SU-DHL-6 (cell line): ENCODE data around the gene SRPRB.

Experiments
- H2AFZ ChIP-seq: fragments of 200-600 bp; sonication (generic); 2 replicates; pipeline ENCODE4 v1.6.1; 2014; ENCODE audit warnings: low read depth, mild to moderate bottlenecking, moderate library complexity, mixed read lengths, antibody characterized with exemption, low read length; ENCODE audit not compliant: severe bottlenecking
- H3F3A ChIP-seq: fragments of 200-600 bp; shearing (Covaris generic); 2 replicates; pipeline ENCODE4 v1.6.0; 2016; ENCODE audit warnings: antibody characterized with exemption, mild to moderate bottlenecking; ENCODE audit not compliant: insufficient read depth
- H3K27ac ChIP-seq: fragments of 200-600 bp; sonication (generic); 2 replicates; pipeline ENCODE4 v1.5.1; 2016; ENCODE audit warnings: low read depth, mild to moderate bottlenecking, low read length, moderate library complexity, mixed read lengths
- H3K27me3 ChIP-seq: fragments of 200-600 bp; sonication (generic), shearing (Covaris generic); 2 replicates; pipeline ENCODE4 v1.6.0; 2014; ENCODE audit warnings: mild to moderate bottlenecking, low read length
- H3K36me3 ChIP-seq: fragments of 200-600 bp; sonication (generic); 2 replicates; pipeline ENCODE4 v1.6.1; 2014; ENCODE audit warnings: mild to moderate bottlenecking, low read length, mixed read lengths
- H3K4me2 ChIP-seq: fragments of 300-600, 200-600 bp; shearing (Covaris generic), sonication (generic); 2 replicates; pipeline ENCODE4 v1.6.0; 2014; ENCODE audit warnings: low read length, low read depth, mild to moderate bottlenecking; ENCODE audit not compliant: poor library complexity, severe bottlenecking
- H3K4me3 ChIP-seq: fragments of 200-600 bp; sonication (generic); 2 replicates; pipeline ENCODE4 v1.5.1; 2014; ENCODE audit warnings: antibody characterized with exemption, low read length, mild to moderate bottlenecking, mixed read lengths; ENCODE audit not compliant: insufficient read depth, poor library complexity, severe bottlenecking
- H3K79me2 ChIP-seq: fragments of 200-600 bp; sonication (generic); 2 replicates; pipeline ENCODE4 v1.6.1; 2014; ENCODE audit warnings: mild to moderate bottlenecking, low read length, moderate library complexity; ENCODE audit not compliant: insufficient read depth
- H3K9ac ChIP-seq: fragments of 200-600 bp; sonication (generic); 2 replicates; pipeline ENCODE4 v1.7.0; 2014; ENCODE audit warnings: mild to moderate bottlenecking, low read length
- H3K9me2 ChIP-seq: fragments of 200-600 bp; sonication (generic); replicated peaks from 2 replicates; pipeline ENCODE4 v1.6.1; 2014; ENCODE audit warnings: low read length; ENCODE audit not compliant: insufficient read depth
- H3K9me3 ChIP-seq: fragments of 200-600 bp; sonication (generic); 2 replicates; pipeline ENCODE4 v1.6.1; 2014; ENCODE audit warnings: low read length, mixed read lengths; ENCODE audit not compliant: insufficient read depth
- H4K20me1 ChIP-seq: fragments of 200-600 bp; sonication (generic); 2 replicates; pipeline ENCODE4 v1.6.1; 2014; ENCODE audit warnings: low read depth, mild to moderate bottlenecking, antibody characterized with exemption, low read length, moderate library complexity, mixed read lengths
- CTCF ChIP-seq: fragments of 200-600 bp; sonication (generic); IDR thresholded peaks from one replicate; pipeline ENCODE4 v1.5.1; 2017; ENCODE audit warnings: antibody characterized with exemption, mild to moderate bottlenecking, low read length, moderate library complexity; ENCODE audit not compliant: insufficient read depth, poor library complexity, severe bottlenecking
- EZH2phosphoT487 ChIP-seq: fragments of 200-600 bp; sonication (generic), shearing (Covaris generic); conservative IDR thresholded peaks from 2 replicates; pipeline ENCODE4 v1.6.1; 2018; ENCODE audit warnings: mild to moderate bottlenecking, antibody characterized with exemption, low read length, moderate library complexity, mixed read lengths

The SRPRB gene

GRCh38 chr3:133834621-133835417 is 29.2 kb downstream of the SRPRB start:
- H3K9me2 ChIP-seq, result no peaks in the 10 kb centered on the region
- H3K27me3 ChIP-seq, result no peaks in the 10 kb centered on the region
- H3K79me2 ChIP-seq, result no peaks in the 10 kb centered on the region
- TF ChIP-seq CTCF (no peak), EZH2phosphoT487 (no peak)
- no peak overlapping the region for H2AFZ ChIP-seq
- H3K4me2 ChIP-seq, result no peak overlapping the region
- H3K4me3 ChIP-seq, result no peak overlapping the region
- H3K36me3 ChIP-seq, result no peaks in the 10 kb centered on the region
- no peaks in the 10 kb centered on the region for H3F3A ChIP-seq
- H3K27ac ChIP-seq, result no peak overlapping the region
- no peak overlapping the region for H3K9ac ChIP-seq
- no peaks in the 10 kb centered on the region for H3K9me3 ChIP-seq
- H4K20me1 ChIP-seq, result no peaks in the 10 kb centered on the region

DNA sequence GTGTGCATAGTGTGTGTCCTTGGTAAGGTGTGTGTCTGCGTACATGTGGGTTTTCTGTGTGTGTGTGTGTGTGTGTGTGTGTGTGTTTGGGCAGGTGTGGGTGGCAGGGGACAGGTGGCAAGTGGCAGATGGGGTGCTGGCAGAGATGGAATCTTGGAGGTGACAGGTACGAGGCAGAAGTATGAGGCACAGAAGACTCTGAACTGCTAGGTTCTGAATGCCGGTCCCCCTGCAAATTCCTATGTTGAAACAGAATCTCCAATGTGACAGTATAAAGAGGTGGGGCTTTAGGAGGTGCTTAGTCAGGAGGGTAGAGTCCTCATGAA is 29.8 kb downstream of the SRPRB start:
- no peaks in the 10 kb centered on the region for H3K36me3 ChIP-seq
- TF ChIP-seq CTCF, result no peak
- TF ChIP-seq EZH2phosphoT487, result no peak

GRCh38 chr3:133835961-133836360 is 30.3 kb downstream of the SRPRB start:
- no peaks in the 10 kb centered on the region for H3K36me3 ChIP-seq
- H3K79me2 ChIP-seq, result no peaks in the 10 kb centered on the region
- H3K27ac ChIP-seq, result no peak overlapping the region
- no peak overlapping the region for H2AFZ ChIP-seq
- H3K9me2 ChIP-seq, result no peaks in the 10 kb centered on the region
- no peak overlapping the region for H3K4me2 ChIP-seq
- H3F3A ChIP-seq, result no peaks in the 10 kb centered on the region
- no peaks in the 10 kb centered on the region for H3K27me3 ChIP-seq
- H4K20me1 ChIP-seq, result no peaks in the 10 kb centered on the region
- H3K9me3 ChIP-seq, result no peaks in the 10 kb centered on the region
- TF ChIP-seq EZH2phosphoT487, result no peak
- TF ChIP-seq CTCF, result no peak
- no peak overlapping the region for H3K4me3 ChIP-seq
- no peak overlapping the region for H3K9ac ChIP-seq

More for the DNA sequence above, 29.8 kb downstream of the SRPRB start:
- H3K4me2 ChIP-seq, result no peak overlapping the region
- no peaks in the 10 kb centered on the region for H3K9me3 ChIP-seq
- H4K20me1 ChIP-seq, result no peaks in the 10 kb centered on the region
- H3K9ac ChIP-seq, result no peak overlapping the region
- H3F3A ChIP-seq, result no peaks in the 10 kb centered on the region
- no peaks in the 10 kb centered on the region for H3K9me2 ChIP-seq
- H3K27me3 ChIP-seq, result no peaks in the 10 kb centered on the region
- no peak overlapping the region for H3K4me3 ChIP-seq
- H3K27ac ChIP-seq, result no peak overlapping the region
- no peak overlapping the region for H2AFZ ChIP-seq
- H3K79me2 ChIP-seq, result no peaks in the 10 kb centered on the region
